Prostate gland (tissue), 2 donors: ENCODE data around the gene SCFD2.

Source experiments
- POLR2A ChIP-seq: fragments of 450-650 bp; IDR thresholded peaks from one replicate; pipeline ENCODE4 v1.6.1; 2016; ENCODE audit warnings: antibody characterized with exemption, mild to moderate bottlenecking
- TF ChIP-seq, protein P1 (sequence below), 4 experiments: fragments of 200-600 bp in 2 of 4; fragments of 450-650 bp in 2 of 4; sonication (generic) in 2 of 4; IDR thresholded peaks; 1 replicate in 3 of 4; 2 replicates in 1 of 4; pipeline ENCODE4 v1.5.1; 2016 to 2019; ENCODE audit warnings: antibody characterized with exemption in 4 of 4, mild to moderate bottlenecking in 2 of 4, moderate library complexity in 2 of 4

DNA sequence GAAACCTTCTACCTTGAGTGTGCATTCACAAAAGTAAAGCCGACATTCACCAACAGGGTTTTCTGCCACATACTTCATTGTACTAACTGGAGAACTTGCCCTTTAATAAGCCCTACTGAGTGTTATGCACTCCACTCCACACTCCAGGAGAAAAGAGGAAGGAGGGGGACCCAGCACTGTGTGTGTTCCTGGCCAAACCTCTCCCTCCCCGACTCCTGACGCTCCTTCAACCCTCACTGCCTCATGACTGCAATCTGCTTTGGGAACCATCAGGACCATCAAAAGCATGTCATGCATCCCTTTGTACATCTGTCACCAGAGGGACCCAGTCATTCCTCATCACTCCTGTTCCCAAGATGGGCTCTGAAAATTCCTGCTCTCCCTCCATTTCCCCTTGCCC lies 360.1 kb downstream of the SCFD2 start:
- TF ChIP-seq, protein P1, sequence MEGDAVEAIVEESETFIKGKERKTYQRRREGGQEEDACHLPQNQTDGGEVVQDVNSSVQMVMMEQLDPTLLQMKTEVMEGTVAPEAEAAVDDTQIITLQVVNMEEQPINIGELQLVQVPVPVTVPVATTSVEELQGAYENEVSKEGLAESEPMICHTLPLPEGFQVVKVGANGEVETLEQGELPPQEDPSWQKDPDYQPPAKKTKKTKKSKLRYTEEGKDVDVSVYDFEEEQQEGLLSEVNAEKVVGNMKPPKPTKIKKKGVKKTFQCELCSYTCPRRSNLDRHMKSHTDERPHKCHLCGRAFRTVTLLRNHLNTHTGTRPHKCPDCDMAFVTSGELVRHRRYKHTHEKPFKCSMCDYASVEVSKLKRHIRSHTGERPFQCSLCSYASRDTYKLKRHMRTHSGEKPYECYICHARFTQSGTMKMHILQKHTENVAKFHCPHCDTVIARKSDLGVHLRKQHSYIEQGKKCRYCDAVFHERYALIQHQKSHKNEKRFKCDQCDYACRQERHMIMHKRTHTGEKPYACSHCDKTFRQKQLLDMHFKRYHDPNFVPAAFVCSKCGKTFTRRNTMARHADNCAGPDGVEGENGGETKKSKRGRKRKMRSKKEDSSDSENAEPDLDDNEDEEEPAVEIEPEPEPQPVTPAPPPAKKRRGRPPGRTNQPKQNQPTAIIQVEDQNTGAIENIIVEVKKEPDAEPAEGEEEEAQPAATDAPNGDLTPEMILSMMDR (IDR thresholded peaks at IDR 0.05): no peak
- TF ChIP-seq POLR2A: no peak
